ENCODE results near the gene JAK3. TPM values are rescaled to one million over a fixed set of nuclear protein-coding genes. Genes with fewer than 3 reads are reported as not detected.

The JAK3 gene
- total and polyA plus RNA-seq, 2 of the 13 experiments (the other 11 are each of a cell fraction or from before 2014, with no cell fraction given), result 3.4 to 18.6 TPM

DNA sequence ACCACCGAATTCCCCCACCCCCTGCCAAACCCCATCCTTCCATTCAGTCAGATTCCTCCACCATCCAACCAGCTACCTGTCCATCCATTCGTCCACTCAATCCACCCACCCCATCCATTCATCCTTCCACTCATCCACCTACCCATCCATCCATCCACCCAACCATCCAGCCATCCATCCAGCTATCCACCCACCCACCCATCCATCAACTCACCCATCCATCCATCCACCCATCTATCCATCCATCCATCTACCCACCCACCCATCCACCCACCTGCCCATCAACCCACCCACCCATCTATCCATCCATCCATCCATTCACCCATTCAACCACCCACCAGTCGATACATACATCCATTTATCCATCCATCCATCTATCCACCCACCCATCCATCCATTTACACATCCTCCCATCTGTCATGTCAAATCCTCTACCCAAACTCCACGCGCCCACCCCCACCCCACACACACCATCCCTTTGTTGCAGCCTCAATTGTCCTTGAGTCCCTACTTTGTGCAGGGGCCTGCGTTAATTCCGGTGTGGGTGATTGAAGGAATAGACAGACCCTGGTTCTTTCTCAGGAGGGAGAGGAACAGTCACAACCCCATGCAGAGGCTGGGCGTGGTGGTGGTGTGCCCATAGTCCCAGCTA, 18.7 kb upstream of the JAK3 start:
- Histone ChIP-seq H3K27ac (ENCODE audit: extremely low read length, insufficient read depth, low read length) (no peak overlapping the region), H3K4me2 (ENCODE audit: low read depth, low read length) (no peak overlapping the region), H3K36me3 (replicated peaks in 1 of 2; ENCODE audit: control insufficient read depth in 1 of 2, insufficient read depth in 2 of 2, low read length in 2 of 2) (peaks cover 12 to 32% of the 10 kb centered on the region in 2 experiments), H2AFZ (ENCODE audit: low read length) (no peak overlapping the region), H3K79me2 (ENCODE audit: insufficient read depth, low read length) (peaks cover 10% of the 10 kb centered on the region), H4K20me1 (ENCODE audit: insufficient read depth, low read length) (peaks cover 38% of the 10 kb centered on the region), H3K9ac (ENCODE audit: insufficient read depth, low read depth, low read length) (no peak overlapping the region), H3K4me1 (ENCODE audit: insufficient read depth, low read length) (peaks cover 51% of the 10 kb centered on the region), H3K4me3 (replicated peaks in 1 of 3; ENCODE audit: insufficient read depth in 1 of 3, low read depth in 2 of 3, low read length in 3 of 3) (no peak overlapping the region), H3K9me3 (ENCODE audit: low read length) (no peaks in the 10 kb centered on the region), H3K27me3 (ENCODE audit: control insufficient read depth in 1 of 2, insufficient read depth in 2 of 2, low read length in 2 of 2) (peaks cover 2 to 15% of the 10 kb centered on the region in 2 experiments; a peak in 3 of 5 replicates)
- POLR2A ChIA-PET, result interaction anchor here (2.4 kb wide), 1 partner anchor 66 kb away, joined by 8 read pairs; the partner anchor contains the start of gene CCDC124
- CTCF ChIA-PET (ENCODE audit: low intra/inter-chr PET ratio, low total read pairs), result no interaction called here
- no peak for TF ChIP-seq ZNF337 (CRISPR knock-in tag; IDR thresholded peaks at IDR 0.05; ENCODE audit: borderline replicate concordance, low read depth)
- TF ChIP-seq, protein P1, sequence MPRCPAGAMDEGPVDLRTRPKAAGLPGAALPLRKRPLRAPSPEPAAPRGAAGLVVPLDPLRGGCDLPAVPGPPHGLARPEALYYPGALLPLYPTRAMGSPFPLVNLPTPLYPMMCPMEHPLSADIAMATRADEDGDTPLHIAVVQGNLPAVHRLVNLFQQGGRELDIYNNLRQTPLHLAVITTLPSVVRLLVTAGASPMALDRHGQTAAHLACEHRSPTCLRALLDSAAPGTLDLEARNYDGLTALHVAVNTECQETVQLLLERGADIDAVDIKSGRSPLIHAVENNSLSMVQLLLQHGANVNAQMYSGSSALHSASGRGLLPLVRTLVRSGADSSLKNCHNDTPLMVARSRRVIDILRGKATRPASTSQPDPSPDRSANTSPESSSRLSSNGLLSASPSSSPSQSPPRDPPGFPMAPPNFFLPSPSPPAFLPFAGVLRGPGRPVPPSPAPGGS (CRISPR knock-in tag; IDR thresholded peaks at IDR 0.05), result no peak
- intact Hi-C loops (cut with micrococcal nuclease; ENCODE audit: unreplicated experiment) (no loop called here), in situ Hi-C loops (cut with HindIII; ENCODE audit: extremely low pct_ligation_motif_present, low pct_unique_long_range_greater_than_20kb) (loop anchor here (5.0 kb wide), 2 partner anchors 66 to 126 kb away; partner anchors contain the start of gene CCDC124)
- WGBS (ENCODE audit: low lambda C conversion rate), result 76% methylated on average over 8 of the region's 8 CpGs
- DNase-seq (ENCODE audit: low spot score), result no peak
- FAIRE-seq, result no peak
- BruUV-seq (replicated peaks), result no TSS peak
- no peak; the same call in 1 of the 3 replicates for ATAC-seq

DNA sequence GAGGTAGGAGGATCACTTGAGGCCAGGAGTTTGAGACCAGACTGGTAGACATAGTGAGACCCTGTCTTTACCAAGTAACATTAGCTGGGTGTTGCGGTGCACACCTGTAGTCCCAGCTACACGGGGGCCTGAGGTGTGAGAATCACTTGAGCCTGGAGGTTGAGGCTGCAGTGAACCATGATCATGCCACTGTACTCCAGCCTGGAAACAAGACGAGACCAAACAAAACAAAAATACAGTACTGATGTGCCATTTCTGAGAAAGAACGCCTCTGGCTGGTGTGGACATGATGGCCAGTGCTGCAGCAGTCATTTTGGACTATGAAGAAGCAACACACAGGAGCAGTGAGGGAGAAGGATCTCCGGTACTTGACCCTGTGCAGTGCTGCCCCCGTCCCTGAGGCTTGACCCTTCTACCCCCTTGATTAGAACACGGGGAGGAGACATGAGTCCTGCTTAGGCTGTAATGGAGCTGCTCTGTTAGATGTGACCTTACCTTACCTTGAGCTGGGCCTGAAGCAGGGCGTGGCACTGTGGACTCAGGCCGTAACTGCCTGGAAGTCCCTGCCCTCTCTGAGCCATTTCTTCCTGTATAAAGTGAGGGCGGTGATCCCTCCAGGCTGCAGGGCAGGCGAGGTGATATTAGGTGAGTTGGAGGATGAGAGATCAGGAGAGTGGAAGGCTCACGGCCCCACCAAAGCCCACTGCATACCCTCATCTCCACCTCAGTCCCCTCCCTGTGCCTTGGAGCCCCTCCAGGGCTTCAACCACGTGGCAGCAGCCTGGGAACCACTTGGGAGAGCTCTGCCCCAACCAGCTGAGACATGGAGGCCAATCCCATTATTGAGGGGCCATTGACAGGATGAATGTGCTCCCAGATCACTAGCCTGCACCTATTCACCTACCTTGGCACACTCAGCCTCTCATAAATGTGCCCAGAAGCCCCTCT, 17.9 kb upstream of the JAK3 start:
- Histone ChIP-seq H3K4me2 (ENCODE audit: low read depth, low read length) (no peak overlapping the region), H3K4me1 (ENCODE audit: insufficient read depth, low read length) (peaks cover 56% of the 10 kb centered on the region), H2AFZ (ENCODE audit: low read length) (no peak overlapping the region), H3K9ac (ENCODE audit: insufficient read depth, low read depth, low read length) (no peak overlapping the region), H3K27me3 (ENCODE audit: control insufficient read depth in 1 of 2, insufficient read depth in 2 of 2, low read length in 2 of 2) (peaks cover 2 to 7% of the 10 kb centered on the region in 2 experiments; a peak in 2 of 5 replicates), H3K4me3 (replicated peaks in 1 of 3; ENCODE audit: insufficient read depth in 1 of 3, low read depth in 2 of 3, low read length in 3 of 3) (no peak overlapping the region), H3K79me2 (ENCODE audit: insufficient read depth, low read length) (peaks cover 18% of the 10 kb centered on the region), H4K20me1 (ENCODE audit: insufficient read depth, low read length) (peaks cover 46% of the 10 kb centered on the region), H3K36me3 (replicated peaks in 1 of 2; ENCODE audit: control insufficient read depth in 1 of 2, insufficient read depth in 2 of 2, low read length in 2 of 2) (peaks cover 14 to 33% of the 10 kb centered on the region in 2 experiments), H3K9me3 (ENCODE audit: low read length) (no peaks in the 10 kb centered on the region), H3K27ac (ENCODE audit: extremely low read length, insufficient read depth, low read length) (peak overlapping the region; percentile 14)
- in situ Hi-C loops (cut with HindIII; ENCODE audit: extremely low pct_ligation_motif_present, low pct_unique_long_range_greater_than_20kb), result loop anchor here (5.0 kb wide), 2 partner anchors 67 to 127 kb away; partner anchors contain the start of gene CCDC124
- intact Hi-C loops (cut with micrococcal nuclease; ENCODE audit: unreplicated experiment), result no loop called here
- peak; percentile 58 for FAIRE-seq
- ChIA-PET POLR2A (interaction anchor here (1.2 to 2.4 kb wide), 4 partner anchors 10 to 71 kb away, joined by 3 to 8 read pairs (median 4); partner anchors contain the start of genes B3GNT3 and CCDC124), CTCF (ENCODE audit: low intra/inter-chr PET ratio, low total read pairs) (no interaction called here)
- ATAC-seq, result peak; percentile 23
- DNase-seq (ENCODE audit: low spot score), result no peak
- 62% methylated on average over 10 of the region's 13 CpGs for WGBS (ENCODE audit: low lambda C conversion rate)
- no TSS peak for BruUV-seq (replicated peaks)
- TF ChIP-seq, protein P2, sequence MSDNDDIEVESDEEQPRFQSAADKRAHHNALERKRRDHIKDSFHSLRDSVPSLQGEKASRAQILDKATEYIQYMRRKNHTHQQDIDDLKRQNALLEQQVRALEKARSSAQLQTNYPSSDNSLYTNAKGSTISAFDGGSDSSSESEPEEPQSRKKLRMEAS (IDR thresholded peaks at IDR 0.05), result peak; percentile 21; the same call in 1 of the 2 replicates
- no peak for TF ChIP-seq IKZF4 (CRISPR knock-in tag; IDR thresholded peaks at IDR 0.05; ENCODE audit: borderline replicate concordance, low read depth, not compliant biosample characterization)
- TF ChIP-seq SALL1 (CRISPR knock-in tag; IDR thresholded peaks at IDR 0.05), result 0 out of 2 replicates have a peak, but pooled peaks have one; percentile 13
- TF ChIP-seq ZNF83 (CRISPR knock-in tag; IDR thresholded peaks at IDR 0.05; ENCODE audit: borderline replicate concordance), result 0 out of 2 replicates have a peak, but pooled peaks have one; percentile 32
- TF ChIP-seq NR2F6 (IDR thresholded peaks at IDR 0.05), result no peak
- no peak for TF ChIP-seq NR2F6 (CRISPR knock-in tag; IDR thresholded peaks at IDR 0.05)
- no peak for TF ChIP-seq ZNF607 (CRISPR knock-in tag; IDR thresholded peaks at IDR 0.05; ENCODE audit: borderline replicate concordance)
- peak; percentile 46 for TF ChIP-seq POLR2AphosphoS5 (IDR thresholded peaks at IDR 0.05; ENCODE audit: low read depth, low read length)
- TF ChIP-seq, protein P3, sequence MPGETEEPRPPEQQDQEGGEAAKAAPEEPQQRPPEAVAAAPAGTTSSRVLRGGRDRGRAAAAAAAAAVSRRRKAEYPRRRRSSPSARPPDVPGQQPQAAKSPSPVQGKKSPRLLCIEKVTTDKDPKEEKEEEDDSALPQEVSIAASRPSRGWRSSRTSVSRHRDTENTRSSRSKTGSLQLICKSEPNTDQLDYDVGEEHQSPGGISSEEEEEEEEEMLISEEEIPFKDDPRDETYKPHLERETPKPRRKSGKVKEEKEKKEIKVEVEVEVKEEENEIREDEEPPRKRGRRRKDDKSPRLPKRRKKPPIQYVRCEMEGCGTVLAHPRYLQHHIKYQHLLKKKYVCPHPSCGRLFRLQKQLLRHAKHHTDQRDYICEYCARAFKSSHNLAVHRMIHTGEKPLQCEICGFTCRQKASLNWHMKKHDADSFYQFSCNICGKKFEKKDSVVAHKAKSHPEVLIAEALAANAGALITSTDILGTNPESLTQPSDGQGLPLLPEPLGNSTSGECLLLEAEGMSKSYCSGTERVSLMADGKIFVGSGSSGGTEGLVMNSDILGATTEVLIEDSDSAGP (CRISPR knock-in tag; IDR thresholded peaks at IDR 0.05; ENCODE audit: borderline replicate concordance), result peak; percentile 40; the same call in 1 of the 2 replicates
- TF ChIP-seq NBN (conservative IDR thresholded peaks at IDR 0.05), result no peak
